Upper lobe of left lung (tissue), 4 donors: Measurements from ENCODE around the gene CRLF1.

Source experiments
- CTCF ChIP-seq, 6 experiments: fragments of 450-650 bp in 4 of 6; fragments of 200-600 bp in 2 of 6; sonication (generic) in 2 of 6; IDR thresholded peaks; one replicate each; pipeline ENCODE4 v1.5.1; 2016 to 2019; ENCODE audit warnings: antibody characterized with exemption in 6 of 6
- EP300 ChIP-seq, 4 donors: sonication (generic); formaldehyde crosslinking; IDR thresholded peaks; one replicate each; pipeline ENCODE4 v1.5.1; 2017; ENCODE audit warnings: antibody characterized with exemption in 4 of 4, control low read depth in 2 of 4
- POLR2A ChIP-seq, 4 donors: fragments of 450-650 bp; IDR thresholded peaks; one replicate each; pipeline ENCODE4 v1.5.1; 2016 to 2017; ENCODE audit warnings: antibody characterized with exemption in 4 of 4, mild to moderate bottlenecking in 2 of 4
- POLR2AphosphoS5 ChIP-seq, 2 donors: sonication (generic); formaldehyde crosslinking; IDR thresholded peaks; one replicate each; pipeline ENCODE4 v1.5.1; 2017; ENCODE audit warnings: antibody characterized with exemption in 2 of 2

GRCh38 chr19:18635831-18636182, 29.2 kb upstream of the CRLF1 start:
- TF ChIP-seq CTCF (IDR thresholded peaks at IDR 0.05) = no peak
- no peak for TF ChIP-seq POLR2A (IDR thresholded peaks at IDR 0.05)
- no peak for TF ChIP-seq EP300 (IDR thresholded peaks at IDR 0.05)
- no peak for TF ChIP-seq POLR2AphosphoS5 (IDR thresholded peaks at IDR 0.05)
